Stimulated activated CD8-positive, alpha-beta memory T cell treated with anti-CD3 and anti-CD28 coated beads, Interleukin-12 subunit alpha, Interleukin-12 subunit beta, amount 100 ng/mL, for 1 hour (primary cell): ENCODE results near the gene L3MBTL2.
A peak's percentile ranks its signal among the peaks of the same experiment; 100 is the strongest.
"Not testable (repeated sequence)": the region's sequence is repeated elsewhere in the genome, so short reads cannot be mapped to it uniquely, and the experiment has no call there.

Experiments
- DNase-seq: peaks from one replicate; pipeline ENCODE4 v3.0.0-alpha.2; 2020; ENCODE audit warnings: low read depth

The L3MBTL2 gene

GRCh38 chr22:41204992-41205900 lies at the start of gene L3MBTL2:
L3MBTL2 (plus strand) TSS chr22:41205312; CDS start chr22:41205363, 51 bp downstream.
- DNase-seq: peak; percentile 98

GRCh38 chr22:41157083-41157482 lies 48.0 kb upstream of the L3MBTL2 start:
- DNase-seq: no peak

- DNase-seq: no peak
Observed at GRCh38 chr22:41169157-41169556, 36.0 kb upstream of the L3MBTL2 start.

- no peak for DNase-seq
Observed at GRCh38 chr22:41171996-41172395, 33.1 kb upstream of the L3MBTL2 start.

GRCh38 chr22:41175546-41175945 lies 29.6 kb upstream of the L3MBTL2 start:
- no peak for DNase-seq

- no peak for DNase-seq
Observed at GRCh38 chr22:41177040-41177621, 28.0 kb upstream of the L3MBTL2 start.

GRCh38 chr22:41177622-41178424 lies 27.3 kb upstream of the L3MBTL2 start:
- DNase-seq: no peak

- DNase-seq: no peak
Observed at GRCh38 chr22:41178425-41178975, 26.6 kb upstream of the L3MBTL2 start.

- not testable (repeated sequence) for DNase-seq
Observed at GRCh38 chr22:41180362-41180761, 24.8 kb upstream of the L3MBTL2 start.

- DNase-seq: no peak
Observed at GRCh38 chr22:41180926-41181325, 24.2 kb upstream of the L3MBTL2 start.

GRCh38 chr22:41181349-41182241 lies 23.5 kb upstream of the L3MBTL2 start:
- DNase-seq: no peak

- no peak for DNase-seq
Observed at GRCh38 chr22:41184679-41185078, 20.4 kb upstream of the L3MBTL2 start.

GRCh38 chr22:41191467-41191866 lies 13.6 kb upstream of the L3MBTL2 start:
- no peak for DNase-seq

- DNase-seq: no peak
Observed at GRCh38 chr22:41193829-41194228, 11.3 kb upstream of the L3MBTL2 start.

GRCh38 chr22:41197038-41197972 lies 7.8 kb upstream of the L3MBTL2 start:
- peak; percentile 71 for DNase-seq

- DNase-seq: no peak
Observed at GRCh38 chr22:41198027-41198580, 7.0 kb upstream of the L3MBTL2 start.

- no peak for DNase-seq
Observed at GRCh38 chr22:41201141-41201540, 4.0 kb upstream of the L3MBTL2 start.

- no peak for DNase-seq
Observed at GRCh38 chr22:41203118-41203517, 2.0 kb upstream of the L3MBTL2 start.

GRCh38 chr22:41204066-41204465 lies 1.0 kb upstream of the L3MBTL2 start:
- no peak for DNase-seq

- DNase-seq: no peak
Observed at GRCh38 chr22:41206719-41207118, 1.6 kb downstream of the L3MBTL2 start.
